Measurements from ENCODE around the gene WDR1. TPM values are rescaled to one million over a fixed set of nuclear protein-coding genes. Genes with fewer than 3 reads are reported as not detected.

Gene WDR1
- total and polyA plus RNA-seq, 2 donors (not counting 3 experiments of a cell fraction or from before 2014, with no cell fraction given) = 590 to 660 TPM

- ChIA-PET CTCF (no interaction called here), POLR2A (no interaction called here)
- Histone ChIP-seq H3K9ac (replicated peaks; ENCODE audit: extremely low read depth, insufficient read depth, low read length) (no peak overlapping the region), H4K20me1 (replicated peaks; ENCODE audit: control insufficient read depth, extremely low read depth, insufficient read depth, low read length) (no peaks in the 10 kb centered on the region), H3K27ac (ENCODE audit: insufficient read depth, low read depth, low read length) (no peak overlapping the region), H3K36me3 (ENCODE audit: control insufficient read depth in 2 of 2, extremely low read depth in 1 of 2, insufficient read depth in 2 of 2, low read length in 2 of 2) (no peaks in the 10 kb centered on the region), H3K4me2 (ENCODE audit: insufficient read depth, low read length) (no peak overlapping the region), H3K4me3 (replicated peaks in 1 of 3; ENCODE audit: insufficient read depth in 1 of 3, low read depth in 1 of 3, low read length in 3 of 3) (no peak overlapping the region), H3K4me1 (ENCODE audit: control insufficient read depth, extremely low read depth, insufficient read depth, low read length) (peaks cover 3% of the 10 kb centered on the region), H3K79me2 (ENCODE audit: control insufficient read depth, insufficient read depth, low read length) (no peaks in the 10 kb centered on the region), H2AFZ (ENCODE audit: low read depth, low read length) (no peak overlapping the region), H3K9me3 (replicated peaks; ENCODE audit: control insufficient read depth, insufficient read depth, low read length) (no peaks in the 10 kb centered on the region), H3K27me3 (ENCODE audit: control insufficient read depth in 2 of 2, insufficient read depth in 2 of 2, low read length in 2 of 2) (peaks cover 0 to 3% of the 10 kb centered on the region in 2 experiments), H3K9me1 (replicated peaks; ENCODE audit: control insufficient read depth, extremely low read depth, insufficient read depth, low read length) (no peaks in the 10 kb centered on the region)
- BruUV-seq (replicated peaks) = no TSS peak
- TF ChIP-seq MYC (IDR thresholded peaks at IDR 0.05; ENCODE audit: low read depth, low read length) = no peak
- no peak for TF ChIP-seq POLR2AphosphoS5 (IDR thresholded peaks at IDR 0.05; ENCODE audit: insufficient read depth, low read depth, low read length)
- no peak for TF ChIP-seq GATA2 (IDR thresholded peaks at IDR 0.05; ENCODE audit: insufficient read depth, insufficient read length, low read depth, low read length)
- TF ChIP-seq CTCF (IDR thresholded peaks at IDR 0.05; ENCODE audit: extremely low read depth in 1 of 2, insufficient read depth in 1 of 2, low read depth in 1 of 2, low read length in 2 of 2) = no peak
- no peak for TF ChIP-seq POLR2A (IDR thresholded peaks at IDR 0.05; ENCODE audit: low read depth, low read length)
- no peak for TF ChIP-seq JUN (IDR thresholded peaks at IDR 0.05; ENCODE audit: borderline replicate concordance, insufficient read depth, insufficient read length, low read depth)
- no peak for TF ChIP-seq MAX (IDR thresholded peaks at IDR 0.05; ENCODE audit: insufficient read depth, insufficient read length)
- TF ChIP-seq EZH2 (IDR thresholded peaks at IDR 0.05; ENCODE audit: borderline replicate concordance, low read depth, low read length, severe bottlenecking) = no peak
- TF ChIP-seq FOS (IDR thresholded peaks at IDR 0.05; ENCODE audit: borderline replicate concordance, insufficient read depth, low read length) = no peak
- no peak for DNase-seq (ENCODE audit: low read depth, low spot score)
- intact Hi-C loops (cut with micrococcal nuclease) = no loop called here
- dilution Hi-C loops (cut with MboI; ENCODE audit: extremely low pct_ligation_motif_present, low sequenced_read_pairs) = no loop called here
- no peak for FAIRE-seq
Measured at GRCh38 chr4:10048941-10049697, 67.5 kb downstream of the WDR1 start.
